Stimulated activated naive B cell treated with anti-CD40 and anti-IgM and Interleukin-4, amounts not matched to agents 10 μg/mL and 1 μg/mL and 100 μg/mL, for 72 hours (primary cell): ENCODE measurements around the gene TNFRSF19.

Experiments
- ATAC-seq, 2 donors: fragments of 150-1000 bp; cut with Tn5 transposase; replicated peaks; 2 replicates each; pipeline ENCODE4 v1.10.0; 2021; ENCODE audit warnings: moderate library complexity in 1 of 2
- DNase-seq: peaks from one replicate; pipeline ENCODE4 v3.0.0; 2021
- H3K27ac Mint-ChIP-seq: one replicate; pipeline ENCODE4 v1.8.0; 2022; ENCODE audit warnings: mild to moderate bottlenecking, mixed read lengths
- H3K27me3 Mint-ChIP-seq, 2 donors: one replicate each; pipeline ENCODE4 v1.8.0; 2022; ENCODE audit warnings: mixed read lengths in 2 of 2
- H3K36me3 Mint-ChIP-seq, 2 donors: one replicate each; pipeline ENCODE4 v1.8.0; 2022; ENCODE audit warnings: mixed read lengths in 2 of 2, mild to moderate bottlenecking in 1 of 2
- H3K4me1 Mint-ChIP-seq, 2 donors: one replicate each; pipeline ENCODE4 v1.8.0; 2022; ENCODE audit warnings: mixed read lengths in 2 of 2, mild to moderate bottlenecking in 1 of 2
- H3K4me3 Mint-ChIP-seq, 2 donors: one replicate each; pipeline ENCODE4 v1.8.0; 2022; ENCODE audit warnings: mild to moderate bottlenecking in 2 of 2, mixed read lengths in 2 of 2, moderate library complexity in 1 of 2
- H3K9me3 Mint-ChIP-seq, 2 donors: one replicate each; pipeline ENCODE4 v1.8.0; 2022; ENCODE audit warnings: mixed read lengths in 2 of 2, mild to moderate bottlenecking in 1 of 2

Gene TNFRSF19

GRCh38 chr13:23632048-23632582, 61.9 kb downstream of the TNFRSF19 start:
- H3K27ac Mint-ChIP-seq = no peak overlapping the region
- no peak overlapping the region for H3K4me3 Mint-ChIP-seq
- no peaks in the 10 kb centered on the region for H3K4me1 Mint-ChIP-seq
- no peaks in the 10 kb centered on the region for H3K9me3 Mint-ChIP-seq
- H3K36me3 Mint-ChIP-seq = no peaks in the 10 kb centered on the region
- peaks cover 13 to 14% of the 10 kb centered on the region in 2 donors for H3K27me3 Mint-ChIP-seq
- no peak for ATAC-seq
- DNase-seq = no peak

DNA sequence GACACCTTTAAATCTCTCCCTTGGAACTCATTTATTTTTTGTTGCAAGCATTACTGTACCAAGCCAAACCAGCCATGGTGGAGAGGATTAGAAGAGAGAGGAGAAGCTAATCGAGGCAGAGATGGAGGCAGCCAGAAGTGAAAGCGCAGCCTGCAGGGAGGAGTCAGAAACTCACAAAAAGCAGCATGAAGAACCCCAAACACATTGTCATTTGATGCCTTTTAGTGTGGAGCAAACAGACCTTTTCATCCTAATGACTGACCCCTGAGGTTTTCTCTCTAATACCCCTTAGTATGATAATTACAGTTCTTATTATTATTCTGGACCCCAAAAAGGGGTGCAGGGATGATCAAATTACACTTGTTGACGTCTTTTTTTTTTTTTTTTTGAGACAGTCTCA, 62.5 kb downstream of the TNFRSF19 start:
- H3K36me3 Mint-ChIP-seq = no peaks in the 10 kb centered on the region
- DNase-seq (no peak), ATAC-seq (no peak)
- no peak overlapping the region for H3K27ac Mint-ChIP-seq
- no peak overlapping the region for H3K4me3 Mint-ChIP-seq
- peaks cover 8 to 10% of the 10 kb centered on the region in 2 donors for H3K27me3 Mint-ChIP-seq
- no peaks in the 10 kb centered on the region for H3K9me3 Mint-ChIP-seq
- H3K4me1 Mint-ChIP-seq = no peaks in the 10 kb centered on the region

GRCh38 chr13:23634897-23635296, 64.7 kb downstream of the TNFRSF19 start:
- H3K36me3 Mint-ChIP-seq = no peaks in the 10 kb centered on the region
- no peak for ATAC-seq
- DNase-seq = no peak
- no peaks in the 10 kb centered on the region for H3K9me3 Mint-ChIP-seq
- H3K27me3 Mint-ChIP-seq = no peaks in the 10 kb centered on the region
- no peak overlapping the region for H3K27ac Mint-ChIP-seq
- H3K4me1 Mint-ChIP-seq = no peaks in the 10 kb centered on the region
- H3K4me3 Mint-ChIP-seq = no peak overlapping the region

GRCh38 chr13:23636360-23636759, 66.1 kb downstream of the TNFRSF19 start:
- Mint-ChIP-seq H3K36me3 (no peaks in the 10 kb centered on the region), H3K4me1 (no peaks in the 10 kb centered on the region), H3K4me3 (no peak overlapping the region), H3K9me3 (no peaks in the 10 kb centered on the region), H3K27ac (no peak overlapping the region), H3K27me3 (no peaks in the 10 kb centered on the region)
- ATAC-seq = no peak
- no peak for DNase-seq

GRCh38 chr13:23637829-23638228, 67.6 kb downstream of the TNFRSF19 start:
- H3K36me3 Mint-ChIP-seq = no peaks in the 10 kb centered on the region
- no peaks in the 10 kb centered on the region for H3K27me3 Mint-ChIP-seq
- no peak overlapping the region for H3K27ac Mint-ChIP-seq
- no peak for DNase-seq
- no peaks in the 10 kb centered on the region for H3K9me3 Mint-ChIP-seq
- ATAC-seq = no peak
- H3K4me1 Mint-ChIP-seq = no peaks in the 10 kb centered on the region
- no peak overlapping the region for H3K4me3 Mint-ChIP-seq

- Mint-ChIP-seq H3K27ac (no peak overlapping the region), H3K9me3 (peaks cover 0 to 1% of the 10 kb centered on the region in 2 donors), H3K27me3 (no peaks in the 10 kb centered on the region), H3K36me3 (no peaks in the 10 kb centered on the region), H3K4me1 (no peaks in the 10 kb centered on the region), H3K4me3 (no peak overlapping the region)
- ATAC-seq (no peak), DNase-seq (no peak)
Measured at GRCh38 chr13:23639674-23640073, 69.5 kb downstream of the TNFRSF19 start.

- H3K27ac Mint-ChIP-seq = no peak overlapping the region
- H3K36me3 Mint-ChIP-seq = no peaks in the 10 kb centered on the region
- no peak overlapping the region for H3K4me3 Mint-ChIP-seq
- H3K27me3 Mint-ChIP-seq = peaks cover 0 to 8% of the 10 kb centered on the region in 2 donors
- DNase-seq (no peak), ATAC-seq (no peak)
- peaks cover 0 to 1% of the 10 kb centered on the region in 2 donors for H3K9me3 Mint-ChIP-seq
- H3K4me1 Mint-ChIP-seq = no peaks in the 10 kb centered on the region
Measured at GRCh38 chr13:23642110-23642509, 71.9 kb downstream of the TNFRSF19 start.

DNA sequence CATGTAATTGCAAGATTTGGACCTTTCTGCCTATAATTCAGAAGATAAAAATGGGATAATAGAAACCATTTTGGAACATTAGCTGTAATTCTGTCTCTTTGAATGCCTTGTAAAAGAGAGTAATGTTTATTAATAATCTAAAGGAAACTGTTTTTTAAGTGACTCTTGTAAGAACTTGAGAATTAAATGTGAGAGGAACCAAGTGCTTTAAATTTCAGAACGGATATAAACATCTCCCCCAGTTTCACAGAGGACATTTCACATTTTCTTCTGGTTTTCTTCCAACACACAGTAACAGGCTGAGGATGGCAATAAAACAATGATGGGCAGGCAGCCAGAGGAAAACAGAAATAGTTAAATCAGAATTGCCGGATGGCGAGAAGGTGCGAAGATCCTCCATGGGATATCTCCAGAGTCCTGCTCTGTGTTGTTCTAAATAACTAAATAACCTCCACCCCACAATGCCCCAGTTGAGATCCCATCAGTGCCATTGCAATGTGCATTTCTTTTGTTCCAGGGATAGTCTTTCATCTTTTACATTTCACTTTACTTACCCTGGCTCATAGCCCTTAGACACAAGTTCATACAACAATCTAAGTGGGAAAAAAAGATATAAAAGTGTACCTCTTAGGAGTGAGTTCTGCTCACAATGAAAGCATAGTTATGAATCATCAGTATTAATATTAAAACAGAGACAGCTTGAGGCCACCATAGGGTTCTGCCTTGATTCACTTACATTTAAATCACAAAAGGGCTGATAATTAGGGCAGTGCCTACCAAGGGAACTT, 73.3 kb downstream of the TNFRSF19 start:
- ATAC-seq = no peak
- no peaks in the 10 kb centered on the region for H3K4me1 Mint-ChIP-seq
- H3K9me3 Mint-ChIP-seq = peaks cover 0 to 3% of the 10 kb centered on the region in 2 donors
- H3K36me3 Mint-ChIP-seq = no peaks in the 10 kb centered on the region
- DNase-seq = no peak
- peaks cover 9 to 12% of the 10 kb centered on the region in 2 donors for H3K27me3 Mint-ChIP-seq
- no peak overlapping the region for H3K27ac Mint-ChIP-seq
- H3K4me3 Mint-ChIP-seq = no peak overlapping the region

- peaks cover 0 to 3% of the 10 kb centered on the region in 2 donors for H3K9me3 Mint-ChIP-seq
- no peak for ATAC-seq
Measured at GRCh38 chr13:23644126-23644419, 73.9 kb downstream of the TNFRSF19 start.

DNA sequence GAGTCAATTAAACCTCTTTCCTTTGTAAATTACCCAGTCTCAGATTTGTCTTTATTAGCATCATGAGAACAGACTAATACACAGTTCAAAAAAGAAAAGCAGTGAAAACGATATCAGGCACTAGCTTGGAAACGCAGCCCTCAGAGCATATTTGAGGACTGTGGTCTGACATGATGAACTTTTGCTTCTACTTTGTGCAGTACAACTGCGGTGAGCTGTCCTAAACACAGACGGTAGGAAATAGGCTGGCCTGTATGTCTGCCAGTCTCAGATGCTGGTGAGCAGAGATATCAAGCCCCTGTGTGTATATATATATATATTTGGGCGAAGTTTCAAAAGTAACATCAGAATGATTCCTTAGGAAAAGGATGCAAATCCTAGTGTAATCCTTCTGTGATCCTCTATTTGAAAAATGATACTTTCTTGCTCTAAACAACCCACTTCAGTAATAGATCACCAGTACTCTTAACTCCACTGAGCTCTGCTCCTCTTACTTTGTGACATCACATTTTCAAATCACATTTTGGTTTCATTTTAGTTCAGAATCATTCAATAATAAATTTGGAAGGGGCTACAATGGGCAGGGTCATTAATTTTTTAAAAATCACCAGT, 74.4 kb downstream of the TNFRSF19 start:
- Mint-ChIP-seq H3K36me3 (no peaks in the 10 kb centered on the region), H3K27ac (no peak overlapping the region), H3K4me3 (no peak overlapping the region), H3K9me3 (peaks cover 0 to 3% of the 10 kb centered on the region in 2 donors), H3K27me3 (peaks cover 20% of the 10 kb centered on the region in 2 donors), H3K4me1 (no peaks in the 10 kb centered on the region)
- ATAC-seq (no peak), DNase-seq (no peak)

More at GRCh38 chr13:23644126-23644419, 73.9 kb downstream of the TNFRSF19 start:
- DNase-seq = no peak
- Mint-ChIP-seq H3K4me1 (no peaks in the 10 kb centered on the region), H3K36me3 (no peaks in the 10 kb centered on the region), H3K27ac (no peak overlapping the region), H3K4me3 (no peak overlapping the region), H3K27me3 (peaks cover 15 to 16% of the 10 kb centered on the region in 2 donors)

DNA sequence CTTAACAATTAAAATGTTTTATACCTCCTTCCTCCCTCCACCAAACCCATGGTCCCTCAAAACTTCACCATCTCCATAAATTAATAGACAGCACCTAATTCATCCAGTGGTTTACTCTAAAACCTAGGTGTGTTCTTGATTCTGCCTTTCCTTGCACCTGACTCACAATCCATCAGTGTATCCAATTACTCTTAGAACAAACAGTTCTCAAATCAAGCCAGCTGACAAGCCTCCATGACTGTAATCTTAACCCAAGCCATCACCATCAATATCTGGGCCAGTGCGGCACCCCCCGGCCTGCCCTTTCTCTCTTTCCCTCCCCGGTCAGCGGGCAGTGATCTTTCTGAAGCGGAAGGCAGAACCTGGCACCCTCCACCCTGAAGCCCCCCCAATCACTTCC, 75.6 kb downstream of the TNFRSF19 start:
- ATAC-seq = no peak
- Mint-ChIP-seq H3K36me3 (no peaks in the 10 kb centered on the region), H3K27ac (no peak overlapping the region), H3K4me1 (no peaks in the 10 kb centered on the region), H3K4me3 (no peak overlapping the region), H3K9me3 (peaks cover 0 to 5% of the 10 kb centered on the region in 2 donors), H3K27me3 (peaks cover 30 to 32% of the 10 kb centered on the region in 2 donors)
- no peak for DNase-seq

DNA sequence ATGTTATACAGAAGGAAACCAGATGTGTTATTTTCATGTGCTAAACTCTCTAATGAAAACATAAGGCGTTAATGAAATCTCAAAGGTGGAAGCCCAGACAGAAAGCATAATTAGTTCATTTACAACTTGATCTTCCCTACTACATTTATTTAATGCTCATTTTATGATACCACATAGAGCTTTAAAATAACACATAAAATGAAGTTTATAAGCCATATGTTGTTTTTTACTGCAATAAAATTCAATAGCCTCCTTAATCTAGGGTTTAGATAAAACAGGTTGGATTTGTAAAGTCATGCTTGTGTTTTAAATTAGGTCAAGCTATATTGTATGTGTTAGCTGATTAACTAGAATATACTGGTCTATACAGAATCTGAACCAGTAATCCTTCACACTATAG, 81.2 kb downstream of the TNFRSF19 start:
- ATAC-seq (no peak), DNase-seq (no peak)
- H3K36me3 Mint-ChIP-seq = no peaks in the 10 kb centered on the region
- H3K9me3 Mint-ChIP-seq = peaks cover 0 to 3% of the 10 kb centered on the region in 2 donors
- no peak overlapping the region for H3K4me3 Mint-ChIP-seq
- peaks cover 30 to 47% of the 10 kb centered on the region in 2 donors for H3K27me3 Mint-ChIP-seq
- no peak overlapping the region for H3K27ac Mint-ChIP-seq
- H3K4me1 Mint-ChIP-seq = peaks cover 0 to under 1% of the 10 kb centered on the region in 2 donors

DNA sequence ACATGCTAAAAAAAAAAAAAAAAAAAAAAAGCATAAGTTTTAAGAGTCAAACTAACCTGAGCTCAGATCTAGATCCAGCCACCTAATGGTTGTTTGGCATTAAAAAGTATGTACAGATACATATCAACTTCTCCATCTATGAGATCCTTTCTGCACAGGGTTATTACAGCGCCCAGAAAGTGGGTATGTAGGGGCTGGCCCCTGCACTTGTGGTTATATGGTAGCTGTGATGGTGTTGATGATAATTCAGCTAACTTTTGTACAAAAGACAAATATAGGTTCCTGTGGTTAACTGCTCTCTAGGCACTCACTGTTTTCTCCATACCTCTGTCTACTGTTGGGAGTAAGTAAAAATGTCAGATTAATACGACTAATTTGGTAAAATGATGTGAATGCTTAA, 81.7 kb downstream of the TNFRSF19 start:
- H3K27ac Mint-ChIP-seq = no peak overlapping the region
- DNase-seq = no peak
- no peak for ATAC-seq
- H3K4me1 Mint-ChIP-seq = peaks cover 3 to 5% of the 10 kb centered on the region in 2 donors
- no peaks in the 10 kb centered on the region for H3K36me3 Mint-ChIP-seq
- H3K4me3 Mint-ChIP-seq = no peak overlapping the region
- peaks cover 30 to 47% of the 10 kb centered on the region in 2 donors for H3K27me3 Mint-ChIP-seq
- H3K9me3 Mint-ChIP-seq = peaks cover 0 to 3% of the 10 kb centered on the region in 2 donors

DNA sequence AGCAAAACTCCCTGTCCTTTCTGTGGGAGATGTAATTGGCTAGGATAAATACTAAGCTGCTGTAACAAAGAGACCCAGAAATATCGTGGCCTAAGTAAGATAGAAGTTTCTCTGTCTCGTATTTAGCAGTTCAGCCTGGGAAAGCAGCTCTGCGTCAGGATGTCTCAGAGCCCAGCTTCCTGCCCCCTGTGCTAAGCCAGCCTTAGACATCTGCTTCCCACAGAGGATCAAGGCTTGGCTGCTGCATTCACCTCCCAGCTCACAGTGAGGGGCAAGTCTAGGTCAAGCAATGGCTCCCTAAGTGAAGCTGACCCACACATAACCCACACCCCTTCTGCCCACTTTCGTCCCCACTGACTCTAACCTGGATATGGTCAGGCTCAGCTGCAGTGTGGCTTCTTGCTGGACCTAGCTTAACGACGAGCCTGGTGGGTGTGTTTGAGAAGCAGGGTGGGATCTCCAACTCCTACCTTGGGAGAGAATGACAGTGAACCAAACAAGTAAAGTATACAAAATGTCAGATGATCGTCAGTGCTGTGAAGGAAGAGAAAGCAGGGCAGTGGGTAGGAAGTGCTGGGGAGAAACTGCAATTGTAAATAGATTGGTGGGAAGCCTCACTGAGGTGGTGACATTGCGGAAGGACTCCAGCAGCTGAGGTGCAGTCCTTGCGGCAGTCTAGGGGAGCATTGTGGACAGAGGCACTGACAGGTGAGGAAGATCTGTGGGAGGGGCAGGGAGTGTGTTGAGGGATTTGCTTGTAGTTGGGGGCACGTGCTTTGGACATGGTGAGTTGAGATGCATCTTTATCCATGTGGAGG, 82.9 kb downstream of the TNFRSF19 start:
- Mint-ChIP-seq H3K9me3 (peaks cover 0 to 2% of the 10 kb centered on the region in 2 donors), H3K4me1 (peaks cover 5 to 14% of the 10 kb centered on the region in 2 donors), H3K36me3 (no peaks in the 10 kb centered on the region), H3K27me3 (peaks cover 30 to 40% of the 10 kb centered on the region in 2 donors), H3K4me3 (no peak overlapping the region), H3K27ac (no peak overlapping the region)
- no peak for ATAC-seq
- DNase-seq = no peak
